Common myeloid progenitor, CD34-positive (primary cell): ENCODE measurements around the gene PCDH9.

Experiments used
- CTCF ChIA-PET: fragments of 350-600 bp; sonication (Branson Sonifier 250); formaldehyde crosslinking; loops from one replicate; lab custom pipeline; 2021; ENCODE audit warnings: antibody characterized with exemption; lab: Charles Lee
- POLR2A ChIA-PET: fragments of 350-600 bp; sonication (Branson Sonifier 250); formaldehyde crosslinking; loops from one replicate; lab custom pipeline; 2021; ENCODE audit warnings: antibody characterized with exemption; lab: Charles Lee
- DNase-seq, 3 donors: peaks; one replicate each; pipeline versions ENCODE4 v3.0.0 to v3.0.0-alpha.2; 2013
- H3K27ac ChIP-seq, 2 experiments: 1 replicate in 1 of 2; 2 replicates in 1 of 2; pipeline ENCODE4 v1.7.0; 2013; ENCODE audit warnings: inconsistent platforms in 2 of 2, low read length in 2 of 2, mild to moderate bottlenecking in 2 of 2, low read depth in 1 of 2, moderate library complexity in 1 of 2; ENCODE audit not compliant: severe bottlenecking in 2 of 2, insufficient read depth in 1 of 2, poor library complexity in 1 of 2
- H3K27me3 ChIP-seq, 5 experiments: replicated peaks in 2 of 5; 1 replicate in 3 of 5; 2 replicates in 2 of 5; pipeline versions ENCODE4 v1.6.1 to v1.7.0; 2013; ENCODE audit warnings: low read length in 4 of 5, mild to moderate bottlenecking in 2 of 5, moderate library complexity in 2 of 5, inconsistent platforms in 1 of 5; ENCODE audit not compliant: insufficient read depth in 5 of 5, control insufficient read depth in 4 of 5
- H3K36me3 ChIP-seq, 4 experiments: 1 replicate in 2 of 4; 2 replicates in 2 of 4; pipeline versions ENCODE4 v1.6.1 to v1.7.0; 2013; ENCODE audit warnings: low read length in 3 of 4, control low read depth in 1 of 4, mild to moderate bottlenecking in 1 of 4; ENCODE audit not compliant: control insufficient read depth in 4 of 4, insufficient read depth in 4 of 4
- H3K4me1 ChIP-seq, 4 experiments: 1 replicate in 3 of 4; 2 replicates in 1 of 4; pipeline versions ENCODE4 v1.6.1 to v1.7.1; 2013; ENCODE audit warnings: low read length in 3 of 4, mild to moderate bottlenecking in 3 of 4, control low read depth in 1 of 4, inconsistent platforms in 1 of 4, moderate library complexity in 1 of 4; ENCODE audit not compliant: control insufficient read depth in 4 of 4, insufficient read depth in 4 of 4; ENCODE audit errors: control extremely low read depth in 1 of 4
- H3K4me3 ChIP-seq, 7 experiments: 1 replicate in 4 of 7; 2 replicates in 3 of 7; pipeline versions ENCODE4 v1.5.1 to v1.7.0; 2013; ENCODE audit warnings: mild to moderate bottlenecking in 7 of 7, low read length in 6 of 7, moderate library complexity in 6 of 7, inconsistent platforms in 2 of 7, low read depth in 2 of 7, control low read depth in 1 of 7; ENCODE audit not compliant: insufficient read depth in 4 of 7, control insufficient read depth in 1 of 7; ENCODE audit errors: extremely low read depth in 1 of 7
- H3K9me3 ChIP-seq, 5 experiments: 1 replicate in 4 of 5; 2 replicates in 1 of 5; pipeline versions ENCODE4 v1.6.1 to v1.7.1; 2013; ENCODE audit warnings: low read length in 4 of 5, mild to moderate bottlenecking in 2 of 5, inconsistent platforms in 1 of 5, low read depth in 1 of 5, moderate library complexity in 1 of 5; ENCODE audit not compliant: control insufficient read depth in 4 of 5, insufficient read depth in 2 of 5; ENCODE audit errors: control extremely low read depth in 1 of 5
- WGBS: methylation state at CpG from one replicate; pipeline ENCODE4 v1.1.5; 2013; ENCODE audit not compliant: insufficient coverage; 5-methylcytosine and 5-hydroxymethylcytosine counted together

The PCDH9 gene

GRCh38 chr13:66367356-66367755 is 862.8 kb downstream of the PCDH9 start:
- no peak overlapping the region for H3K4me3 ChIP-seq
- no peaks in the 10 kb centered on the region for H3K36me3 ChIP-seq
- no peaks in the 10 kb centered on the region for H3K27me3 ChIP-seq
- no CpG with 5 or more reads among the region's 1 CpG for WGBS
- H3K9me3 ChIP-seq: no peaks in the 10 kb centered on the region
- ChIA-PET POLR2A (no interaction called here), CTCF (no interaction called here)
- H3K27ac ChIP-seq: no peak overlapping the region
- no peaks in the 10 kb centered on the region for H3K4me1 ChIP-seq
- no peak for DNase-seq

- no peak overlapping the region for H3K4me3 ChIP-seq
- H3K27ac ChIP-seq: no peak overlapping the region
- H3K9me3 ChIP-seq: no peaks in the 10 kb centered on the region
- no peaks in the 10 kb centered on the region for H3K27me3 ChIP-seq
- no peaks in the 10 kb centered on the region for H3K36me3 ChIP-seq
- no peaks in the 10 kb centered on the region for H3K4me1 ChIP-seq
- no CpG with 5 or more reads among the region's 3 CpGs for WGBS
- POLR2A ChIA-PET: no interaction called here
- CTCF ChIA-PET: interaction anchor here (1.0 kb wide), 1 partner anchor 27 kb away, joined by 3 read pairs; no protein-coding TSS in a partner anchor
- DNase-seq: no peak
Observed at GRCh38 chr13:66365101-66365500, 865.0 kb downstream of the PCDH9 start.

- H3K9me3 ChIP-seq: no peaks in the 10 kb centered on the region
- no peaks in the 10 kb centered on the region for H3K36me3 ChIP-seq
- no peaks in the 10 kb centered on the region for H3K4me1 ChIP-seq
- ChIA-PET CTCF (interaction anchor here (1.0 kb wide), 1 partner anchor 28 kb away, joined by 3 read pairs; no protein-coding TSS in a partner anchor), POLR2A (no interaction called here)
- H3K27me3 ChIP-seq: no peaks in the 10 kb centered on the region
- DNase-seq: no peak
- no peak overlapping the region for H3K4me3 ChIP-seq
- H3K27ac ChIP-seq: no peak overlapping the region
Observed at GRCh38 chr13:66364346-66364745, 865.8 kb downstream of the PCDH9 start.

- Histone ChIP-seq H3K27ac (no peak overlapping the region), H3K4me1 (no peaks in the 10 kb centered on the region), H3K4me3 (no peak overlapping the region), H3K9me3 (no peaks in the 10 kb centered on the region), H3K36me3 (no peaks in the 10 kb centered on the region), H3K27me3 (no peaks in the 10 kb centered on the region)
- WGBS: no CpG with 5 or more reads among the region's 1 CpG
- ChIA-PET CTCF (interaction anchor here (0.9 kb wide), 1 partner anchor 10 kb away, joined by 4 read pairs; no protein-coding TSS in a partner anchor), POLR2A (no interaction called here)
- no peak for DNase-seq
Observed at GRCh38 chr13:66362485-66362884, 867.7 kb downstream of the PCDH9 start.

GRCh38 chr13:66359910-66360552 is 870.1 kb downstream of the PCDH9 start:
- no peak overlapping the region for H3K4me3 ChIP-seq
- no peak for DNase-seq
- no peaks in the 10 kb centered on the region for H3K9me3 ChIP-seq
- ChIA-PET POLR2A (no interaction called here), CTCF (interaction anchor here (1.3 kb wide), 1 partner anchor 15 kb away, joined by 7 read pairs; no protein-coding TSS in a partner anchor)
- H3K27me3 ChIP-seq: no peaks in the 10 kb centered on the region
- no CpG with 5 or more reads among the region's 5 CpGs for WGBS
- no peaks in the 10 kb centered on the region for H3K36me3 ChIP-seq
- H3K27ac ChIP-seq: no peak overlapping the region
- no peaks in the 10 kb centered on the region for H3K4me1 ChIP-seq

- no peaks in the 10 kb centered on the region for H3K27me3 ChIP-seq
- WGBS: 100% methylated on average over 1 of the region's 3 CpGs
- no peaks in the 10 kb centered on the region for H3K4me1 ChIP-seq
- ChIA-PET POLR2A (no interaction called here), CTCF (interaction anchor here (1.3 kb wide), 1 partner anchor 14 kb away, joined by 7 read pairs; no protein-coding TSS in a partner anchor)
- H3K9me3 ChIP-seq: no peaks in the 10 kb centered on the region
- no peaks in the 10 kb centered on the region for H3K36me3 ChIP-seq
- H3K27ac ChIP-seq: no peak overlapping the region
- H3K4me3 ChIP-seq: no peak overlapping the region
- DNase-seq: no peak
Observed at GRCh38 chr13:66359393-66359792, 870.7 kb downstream of the PCDH9 start.

GRCh38 chr13:66358564-66358963 is 871.6 kb downstream of the PCDH9 start:
- CTCF ChIA-PET: no interaction called here

More at GRCh38 chr13:66358564-66358963, 871.6 kb downstream of the PCDH9 start:
- Histone ChIP-seq H3K27ac (no peak overlapping the region), H3K27me3 (no peaks in the 10 kb centered on the region), H3K4me3 (no peak overlapping the region), H3K9me3 (no peaks in the 10 kb centered on the region), H3K4me1 (peaks cover 0 to 2% (median 0%) of the 10 kb centered on the region in 4 experiments), H3K36me3 (no peaks in the 10 kb centered on the region)
- POLR2A ChIA-PET: no interaction called here
- no peak for DNase-seq
